Measurements from ENCODE around the gene USP17L10. TPM values are rescaled to one million over a fixed set of nuclear protein-coding genes. Genes with fewer than 3 reads are reported as not detected.
"Not testable (repeated sequence)": the region's sequence is repeated elsewhere in the genome, so short reads cannot be mapped to it uniquely, and the experiment has no call there.

Gene USP17L10, protein sequence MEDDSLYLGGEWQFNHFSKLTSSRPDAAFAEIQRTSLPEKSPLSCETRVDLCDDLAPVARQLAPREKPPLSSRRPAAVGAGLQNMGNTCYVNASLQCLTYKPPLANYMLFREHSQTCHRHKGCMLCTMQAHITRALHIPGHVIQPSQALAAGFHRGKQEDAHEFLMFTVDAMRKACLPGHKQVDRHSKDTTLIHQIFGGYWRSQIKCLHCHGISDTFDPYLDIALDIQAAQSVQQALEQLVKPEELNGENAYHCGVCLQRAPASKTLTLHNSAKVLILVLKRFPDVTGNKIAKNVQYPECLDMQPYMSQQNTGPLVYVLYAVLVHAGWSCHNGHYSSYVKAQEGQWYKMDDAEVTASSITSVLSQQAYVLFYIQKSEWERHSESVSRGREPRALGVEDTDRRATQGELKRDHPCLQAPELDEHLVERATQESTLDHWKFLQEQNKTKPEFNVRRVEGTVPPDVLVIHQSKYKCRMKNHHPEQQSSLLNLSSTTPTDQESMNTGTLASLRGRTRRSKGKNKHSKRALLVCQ
- polyA plus RNA-seq, result not detected

DNA sequence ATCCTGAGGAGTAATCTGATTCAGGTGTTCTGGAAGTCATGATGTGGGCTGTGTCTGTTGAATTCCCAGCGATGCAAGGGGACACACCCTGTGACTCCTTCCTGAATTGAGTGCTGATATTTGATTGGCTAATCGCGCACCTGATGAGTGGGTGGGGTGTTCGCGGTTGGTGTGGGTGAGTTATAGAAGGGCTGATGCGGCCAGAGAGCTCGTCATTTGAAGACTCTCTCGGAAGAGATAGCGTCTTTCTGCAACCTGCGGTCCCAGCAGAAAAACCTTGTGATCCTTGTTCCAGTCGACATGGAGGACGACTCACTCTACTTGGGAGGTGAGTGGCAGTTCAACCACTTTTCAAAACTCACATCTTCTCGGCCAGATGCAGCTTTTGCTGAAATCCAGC is at the start of gene USP17L10:
Gene USP17L10, plus strand, starts transcription at position 301 of the 400 bp plus-strand sequence. Its CDS starts 0 bp downstream, at position 301.
- not testable (repeated sequence) for H3K27ac ChIP-seq (ENCODE audit: low read depth, low read length)
- WGBS, 3 donors, result 92% methylated on average over 13 of the region's 13 CpGs; no CpG with 5 or more reads in 2 of the 3 donors

DNA sequence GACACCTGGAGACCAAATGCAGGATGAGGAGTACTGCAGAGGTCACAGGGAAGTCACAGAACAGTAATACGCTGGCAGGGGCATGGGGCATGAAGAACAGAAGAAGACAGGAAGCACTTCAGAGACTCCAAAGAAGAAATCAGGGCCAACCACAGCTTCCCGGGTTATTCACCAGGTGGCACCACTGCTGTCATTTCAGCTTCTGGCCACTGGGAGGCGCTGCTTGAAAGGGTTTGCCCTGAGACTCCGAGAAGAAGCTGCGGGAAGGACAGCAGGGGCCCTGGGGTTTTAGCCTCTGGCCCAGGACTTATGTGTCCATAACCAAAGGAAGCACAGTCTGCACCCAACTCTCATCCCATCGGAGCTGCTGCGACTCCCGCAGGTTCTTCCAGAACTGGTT is 44.5 kb upstream of the USP17L10 start:
- WGBS, 3 donors, result 12% methylated on average over 8 of the region's 8 CpGs; no CpG with 5 or more reads in 2 of the 3 donors
- H3K27ac ChIP-seq (ENCODE audit: low read depth, low read length), result not testable (repeated sequence)

GRCh38 chr4:9169791-9170459 is 40.5 kb upstream of the USP17L10 start, which contains the start of gene FAM90A26:
Gene FAM90A26, plus strand, starts transcription at chr4:9170409. Its CDS starts 2,764 bp downstream, at chr4:9173173.
- H3K27ac ChIP-seq (ENCODE audit: low read depth, low read length), result not testable (repeated sequence)
- WGBS, 3 donors, result 75 to 78% methylated on average over 4 to 10 of the region's 11 CpGs; no CpG with 5 or more reads in 1 of the 3 donors

DNA sequence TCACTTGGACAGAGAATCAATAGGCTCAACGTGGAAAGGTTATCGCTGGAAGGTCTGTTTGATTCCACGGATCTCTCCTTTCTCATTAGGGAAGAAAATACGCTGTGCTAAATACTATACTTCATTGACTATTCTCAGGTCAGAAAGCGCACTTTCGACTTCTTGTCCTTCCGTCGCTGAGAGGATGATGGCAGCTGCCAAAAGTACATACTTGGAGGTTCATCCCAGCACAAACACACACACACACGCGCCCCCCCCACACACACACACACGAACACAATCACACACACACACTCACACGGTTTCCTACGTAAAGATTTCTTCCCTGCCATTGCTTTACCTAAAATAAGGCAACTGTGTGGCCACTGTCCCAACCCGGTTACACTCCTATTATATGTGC is 4.2 kb downstream of the USP17L10 start:
- WGBS, 3 donors, result 68 to 80% (median 79%) methylated on average over 11 of the region's 14 CpGs
- not testable (repeated sequence) for H3K27ac ChIP-seq (ENCODE audit: low read depth, low read length)

DNA sequence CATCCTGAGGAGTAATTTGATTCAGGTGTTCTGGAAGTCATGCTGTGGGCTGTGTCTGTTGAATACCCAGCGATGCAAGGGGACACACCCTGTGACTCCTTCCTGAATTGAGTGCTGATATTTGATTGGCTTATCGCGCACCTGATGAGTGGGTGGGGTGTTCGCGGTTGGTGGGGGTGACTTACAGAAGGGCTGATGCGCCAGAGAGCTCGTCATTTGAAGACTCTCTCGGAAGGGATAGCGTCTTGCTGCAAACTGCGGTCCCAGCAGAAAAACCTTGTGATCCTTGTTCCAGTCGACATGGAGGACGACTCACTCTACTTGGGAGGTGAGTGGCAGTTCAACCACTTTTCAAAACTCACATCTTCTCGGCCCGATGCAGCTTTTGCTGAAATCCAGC is 4.6 kb downstream of the USP17L10 start, which contains the start of gene USP17L11:
Gene USP17L11, plus strand, starts transcription at position 301 of the 400 bp plus-strand sequence. Its CDS starts 0 bp downstream, at position 301.
- not testable (repeated sequence) for H3K27ac ChIP-seq (ENCODE audit: low read depth, low read length)
- WGBS, 3 donors, result 91% methylated on average over 10 of the region's 14 CpGs; no CpG with 5 or more reads in 2 of the 3 donors

DNA sequence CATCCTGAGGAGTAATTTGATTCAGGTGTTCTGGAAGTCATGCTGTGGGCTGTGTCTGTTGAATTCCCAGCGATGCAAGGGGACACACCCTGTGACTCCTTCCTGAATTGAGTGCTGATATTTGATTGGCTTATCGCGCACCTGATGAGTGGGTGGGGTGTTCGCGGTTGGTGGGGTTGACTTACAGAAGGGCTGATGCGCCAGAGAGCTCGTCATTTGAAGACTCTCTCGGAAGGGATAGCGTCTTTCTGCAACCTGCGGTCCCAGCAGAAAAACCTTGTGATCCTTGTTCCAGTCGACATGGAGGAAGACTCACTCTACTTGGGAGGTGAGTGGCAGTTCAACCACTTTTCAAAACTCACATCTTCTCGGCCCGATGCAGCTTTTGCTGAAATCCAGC is 9.4 kb downstream of the USP17L10 start, which contains the start of gene USP17L12:
Gene USP17L12, plus strand, starts transcription at position 301 of the 400 bp plus-strand sequence. Its CDS starts 0 bp downstream, at position 301.
- no CpG with 5 or more reads among the region's 13 CpGs for WGBS, 3 donors
- not testable (repeated sequence) for H3K27ac ChIP-seq (ENCODE audit: low read depth, low read length)

- not testable (repeated sequence) for H3K27ac ChIP-seq (ENCODE audit: low read depth, low read length)
- whole genome bisulfite sequencing, 3 donors, result no CpG with 5 or more reads among the region's 14 CpGs
Observed at GRCh38 chr4:9224596-9224995, 14.1 kb downstream of the USP17L10 start, which contains the start of gene USP17L13. Gene USP17L13, plus strand, starts transcription at chr4:9224896. Its CDS starts 0 bp downstream, at chr4:9224896.

DNA sequence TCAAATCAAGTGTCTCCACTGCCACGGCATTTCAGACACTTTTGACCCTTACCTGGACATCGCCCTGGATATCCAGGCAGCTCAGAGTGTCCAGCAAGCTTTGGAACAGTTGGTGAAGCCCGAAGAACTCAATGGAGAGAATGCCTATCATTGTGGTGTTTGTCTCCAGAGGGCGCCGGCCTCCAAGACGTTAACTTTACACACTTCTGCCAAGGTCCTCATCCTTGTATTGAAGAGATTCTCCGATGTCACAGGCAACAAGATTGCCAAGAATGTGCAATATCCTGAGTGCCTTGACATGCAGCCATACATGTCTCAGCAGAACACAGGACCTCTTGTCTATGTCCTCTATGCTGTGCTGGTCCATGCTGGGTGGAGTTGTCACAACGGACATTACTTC is 19.8 kb downstream of the USP17L10 start:
- H3K27ac ChIP-seq (ENCODE audit: low read depth, low read length), result not testable (repeated sequence)
- 85 to 92% (median 87%) methylated on average over 5 of the region's 8 CpGs for WGBS, 3 donors

DNA sequence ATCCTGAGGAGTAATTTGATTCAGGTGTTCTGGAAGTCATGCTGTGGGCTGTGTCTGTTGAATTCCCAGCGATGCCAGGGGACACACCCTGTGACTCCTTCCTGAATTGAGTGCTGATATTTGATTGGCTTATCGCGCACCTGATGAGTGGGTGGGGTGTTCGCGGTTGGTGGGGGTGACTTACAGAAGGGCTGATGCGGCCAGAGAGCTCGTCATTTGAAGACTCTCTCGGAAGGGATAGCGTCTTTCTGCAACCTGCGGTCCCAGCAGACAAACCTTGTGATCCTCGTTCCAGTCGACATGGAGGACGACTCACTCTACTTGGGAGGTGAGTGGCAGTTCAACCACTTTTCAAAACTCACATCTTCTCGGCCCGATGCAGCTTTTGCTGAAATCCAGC is 23.6 kb downstream of the USP17L10 start, which contains the start of gene USP17L15:
Gene USP17L15, plus strand, starts transcription at position 301 of the 400 bp plus-strand sequence. Its CDS starts 0 bp downstream, at position 301.
- no CpG with 5 or more reads among the region's 15 CpGs for WGBS, 3 donors
- not testable (repeated sequence) for H3K27ac ChIP-seq (ENCODE audit: low read depth, low read length)

DNA sequence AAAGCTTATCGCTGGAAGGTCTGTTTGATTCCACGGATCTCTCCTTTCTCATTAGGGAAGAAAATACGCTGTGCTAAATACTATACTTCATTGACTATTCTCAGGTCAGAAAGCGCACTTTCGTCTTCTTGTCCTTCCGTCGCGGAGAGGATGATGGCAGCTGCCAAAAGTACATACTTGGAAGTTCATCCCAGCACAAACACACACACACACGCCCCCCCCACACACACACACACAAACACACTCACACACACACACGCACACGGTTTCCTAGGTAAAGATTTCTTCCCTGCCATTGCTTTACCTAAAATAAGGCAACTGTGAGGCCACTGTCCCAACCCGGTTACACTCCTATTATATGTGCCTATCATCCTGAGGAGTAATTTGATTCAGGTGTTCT is 28.0 kb downstream of the USP17L10 start:
- WGBS, 3 donors, result 75 to 87% (median 76%) methylated on average over 9 to 11 of the region's 12 CpGs
- not testable (repeated sequence) for H3K27ac ChIP-seq (ENCODE audit: low read depth, low read length)

- not testable (repeated sequence) for H3K27ac ChIP-seq (ENCODE audit: low read depth, low read length)
- 88 to 99% (median 88%) methylated on average over 5 of the region's 14 CpGs for WGBS, 3 donors
Observed at GRCh38 chr4:9243579-9243978, 33.1 kb downstream of the USP17L10 start, which contains the start of gene USP17L17. Gene USP17L17, plus strand, starts transcription at chr4:9243879. Its CDS starts 0 bp downstream, at chr4:9243879.

DNA sequence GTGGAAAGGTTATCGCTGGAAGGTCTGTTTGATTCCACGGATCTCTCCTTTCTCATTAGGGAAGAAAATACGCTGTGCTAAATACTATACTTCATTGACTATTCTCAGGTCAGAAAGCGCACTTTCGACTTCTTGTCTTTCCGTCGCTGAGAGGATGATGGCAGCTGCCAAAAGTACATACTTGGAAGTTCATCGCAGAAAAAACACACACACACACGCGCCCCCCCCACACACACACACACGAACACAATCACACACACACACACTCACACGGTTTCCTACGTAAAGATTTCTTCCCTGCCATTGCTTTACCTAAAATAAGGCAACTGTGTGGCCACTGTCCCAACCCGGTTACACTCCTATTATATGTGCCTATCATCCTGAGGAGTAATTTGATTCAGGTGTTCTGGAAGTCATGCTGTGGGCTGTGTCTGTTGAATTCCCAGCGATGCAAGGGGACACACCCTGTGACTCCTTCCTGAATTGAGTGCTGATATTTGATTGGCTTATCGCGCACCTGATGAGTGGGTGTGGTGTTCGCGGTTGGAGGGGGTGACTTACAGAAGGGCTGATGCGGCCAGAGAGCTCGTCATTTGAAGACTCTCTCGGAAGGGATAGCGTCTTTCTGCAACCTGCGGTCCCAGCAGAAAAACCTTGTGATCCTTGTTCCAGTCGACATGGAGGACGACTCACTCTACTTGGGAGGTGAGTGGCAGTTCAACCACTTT is 37.7 kb downstream of the USP17L10 start, which contains the start of gene USP17L18:
Gene USP17L18, plus strand, starts transcription at position 678 of the 728 bp plus-strand sequence. Its CDS starts 0 bp downstream, at position 678.
- 71 to 92% (median 88%) methylated on average over 13 to 20 of the region's 26 CpGs for WGBS, 3 donors
- H3K27ac ChIP-seq (ENCODE audit: low read depth, low read length), result not testable (repeated sequence)

DNA sequence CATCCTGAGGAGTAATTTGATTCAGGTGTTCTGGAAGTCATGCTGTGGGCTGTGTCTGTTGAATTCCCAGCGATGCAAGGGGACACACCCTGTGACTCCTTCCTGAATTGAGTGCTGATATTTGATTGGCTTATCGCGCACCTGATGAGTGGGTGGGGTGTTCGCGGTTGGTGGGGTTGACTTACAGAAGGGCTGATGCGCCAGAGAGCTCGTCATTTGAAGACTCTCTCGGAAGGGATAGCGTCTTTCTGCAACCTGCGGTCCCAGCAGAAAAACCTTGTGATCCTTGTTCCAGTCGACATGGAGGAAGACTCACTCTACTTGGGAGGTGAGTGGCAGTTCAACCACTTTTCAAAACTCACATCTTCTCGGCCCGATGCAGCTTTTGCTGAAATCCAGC is 42.6 kb downstream of the USP17L10 start, which contains the start of gene USP17L19:
Gene USP17L19, plus strand, starts transcription at position 301 of the 400 bp plus-strand sequence. Its CDS starts 0 bp downstream, at position 301.
- WGBS, 3 donors, result no CpG with 5 or more reads among the region's 13 CpGs
- not testable (repeated sequence) for H3K27ac ChIP-seq (ENCODE audit: low read depth, low read length)

GRCh38 chr4:9257824-9258223 is 47.4 kb downstream of the USP17L10 start, which contains the start of gene USP17L20:
Gene USP17L20, plus strand, starts transcription at chr4:9258124. Its CDS starts 0 bp downstream, at chr4:9258124.
- not testable (repeated sequence) for H3K27ac ChIP-seq (ENCODE audit: low read depth, low read length)
- WGBS, 3 donors, result no CpG with 5 or more reads among the region's 15 CpGs
